Measurements from ENCODE around the gene COMMD10. TPM values are rescaled to one million over a fixed set of nuclear protein-coding genes. Genes with fewer than 3 reads are reported as not detected.

COMMD10 gene
- total RNA-seq, 4 donors from 2014 or later: 14.2 to 113 (median 32.3) TPM

DNA sequence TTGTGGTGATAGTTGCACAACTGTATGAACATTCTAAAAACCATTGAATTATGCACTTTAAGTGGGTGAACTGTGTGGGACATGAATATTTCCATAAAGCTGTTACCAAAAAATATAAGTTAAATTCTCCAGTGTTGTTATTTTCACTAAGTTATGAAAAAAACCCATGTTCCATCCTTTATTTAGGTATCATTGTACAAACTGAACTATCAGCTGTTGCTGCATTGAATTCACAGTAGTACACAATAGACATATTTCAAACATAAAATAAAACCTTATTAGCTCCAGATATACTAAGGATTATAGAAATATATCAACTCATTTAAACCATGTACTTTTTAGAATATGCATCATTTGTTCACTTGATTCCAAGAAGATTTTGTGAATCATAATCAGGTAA is 192.1 kb downstream of the COMMD10 start:
- no peak for TF ChIP-seq POLR2A (IDR thresholded peaks at IDR 0.05)
- H3K4me3 ChIP-seq: no peak overlapping the region
- H3K36me3 ChIP-seq: no peaks in the 10 kb centered on the region
- H3K27me3 ChIP-seq: no peaks in the 10 kb centered on the region
- DNase-seq: no peak
- H3K4me1 ChIP-seq: no peaks in the 10 kb centered on the region
- H3K27ac ChIP-seq: no peak overlapping the region
- peaks cover 0 to 13% (median 0%) of the 10 kb centered on the region in 4 donors for H3K9me3 ChIP-seq

DNA sequence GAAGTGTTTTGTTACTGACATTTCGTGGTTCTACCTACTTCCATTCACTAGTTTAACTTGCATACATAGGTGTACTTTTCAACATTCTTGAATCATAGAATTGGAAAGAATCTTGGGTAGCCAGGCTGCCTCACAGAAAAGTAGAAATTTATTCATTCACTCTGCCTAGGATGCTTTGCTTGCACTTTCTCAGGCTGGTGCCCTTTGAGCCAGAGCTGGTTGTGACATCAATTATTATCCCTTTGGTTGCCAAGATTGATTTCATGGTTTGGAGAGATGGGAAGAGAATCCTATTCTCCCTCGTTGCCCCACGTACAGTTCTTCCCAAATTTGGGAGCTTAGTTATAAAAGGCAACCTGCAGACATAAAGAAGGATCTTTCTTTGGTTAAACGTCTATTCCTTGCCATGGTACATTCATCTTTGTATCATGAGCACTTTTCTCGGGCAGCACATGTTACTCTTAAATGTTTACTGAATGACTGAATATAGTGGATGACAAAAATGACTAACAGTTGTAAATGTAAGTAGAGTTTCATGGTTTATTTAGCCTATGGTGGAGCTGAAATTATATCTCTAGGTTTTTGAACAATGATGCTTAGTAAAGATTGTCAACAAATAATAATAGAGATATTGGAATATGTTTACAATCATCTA is 195.5 kb downstream of the COMMD10 start:
- Histone ChIP-seq H3K9me3 (peaks cover 0 to 13% (median 0%) of the 10 kb centered on the region in 4 donors), H3K4me3 (no peak overlapping the region), H3K4me1 (no peaks in the 10 kb centered on the region), H3K27me3 (no peaks in the 10 kb centered on the region), H3K27ac (no peak overlapping the region), H3K36me3 (no peaks in the 10 kb centered on the region)
- DNase-seq: no peak
- TF ChIP-seq, protein P1, sequence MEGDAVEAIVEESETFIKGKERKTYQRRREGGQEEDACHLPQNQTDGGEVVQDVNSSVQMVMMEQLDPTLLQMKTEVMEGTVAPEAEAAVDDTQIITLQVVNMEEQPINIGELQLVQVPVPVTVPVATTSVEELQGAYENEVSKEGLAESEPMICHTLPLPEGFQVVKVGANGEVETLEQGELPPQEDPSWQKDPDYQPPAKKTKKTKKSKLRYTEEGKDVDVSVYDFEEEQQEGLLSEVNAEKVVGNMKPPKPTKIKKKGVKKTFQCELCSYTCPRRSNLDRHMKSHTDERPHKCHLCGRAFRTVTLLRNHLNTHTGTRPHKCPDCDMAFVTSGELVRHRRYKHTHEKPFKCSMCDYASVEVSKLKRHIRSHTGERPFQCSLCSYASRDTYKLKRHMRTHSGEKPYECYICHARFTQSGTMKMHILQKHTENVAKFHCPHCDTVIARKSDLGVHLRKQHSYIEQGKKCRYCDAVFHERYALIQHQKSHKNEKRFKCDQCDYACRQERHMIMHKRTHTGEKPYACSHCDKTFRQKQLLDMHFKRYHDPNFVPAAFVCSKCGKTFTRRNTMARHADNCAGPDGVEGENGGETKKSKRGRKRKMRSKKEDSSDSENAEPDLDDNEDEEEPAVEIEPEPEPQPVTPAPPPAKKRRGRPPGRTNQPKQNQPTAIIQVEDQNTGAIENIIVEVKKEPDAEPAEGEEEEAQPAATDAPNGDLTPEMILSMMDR (IDR thresholded peaks at IDR 0.05): no peak
- no peak for TF ChIP-seq POLR2A (IDR thresholded peaks at IDR 0.05)

- Histone ChIP-seq H3K4me1 (no peaks in the 10 kb centered on the region), H3K9me3 (peaks cover 0 to 8% (median 0%) of the 10 kb centered on the region in 4 donors), H3K27me3 (no peaks in the 10 kb centered on the region), H3K36me3 (no peaks in the 10 kb centered on the region), H3K4me3 (no peak overlapping the region), H3K27ac (no peak overlapping the region)
- TF ChIP-seq POLR2A (IDR thresholded peaks at IDR 0.05): no peak
- TF ChIP-seq, protein P1 (IDR thresholded peaks at IDR 0.05): no peak
- no peak for DNase-seq
These were observed 196.5 kb downstream of the COMMD10 start for GRCh38 chr5:116281309-116281708.

GRCh38 chr5:116288524-116288923 is 203.7 kb downstream of the COMMD10 start:
- DNase-seq: no peak
- no peaks in the 10 kb centered on the region for H3K4me1 ChIP-seq
- no peak overlapping the region for H3K27ac ChIP-seq
- H3K9me3 ChIP-seq: peaks cover 0 to 5% (median 0%) of the 10 kb centered on the region in 4 donors
- no peaks in the 10 kb centered on the region for H3K36me3 ChIP-seq
- no peaks in the 10 kb centered on the region for H3K27me3 ChIP-seq
- no peak for TF ChIP-seq POLR2A (IDR thresholded peaks at IDR 0.05)
- TF ChIP-seq, protein P1 (IDR thresholded peaks at IDR 0.05): no peak
- H3K4me3 ChIP-seq: no peak overlapping the region

GRCh38 chr5:116289276-116289675 is 204.5 kb downstream of the COMMD10 start:
- Histone ChIP-seq H3K36me3 (no peaks in the 10 kb centered on the region), H3K27ac (no peak overlapping the region), H3K4me1 (no peaks in the 10 kb centered on the region), H3K9me3 (peaks cover 0 to 5% (median 0%) of the 10 kb centered on the region in 4 donors), H3K4me3 (no peak overlapping the region), H3K27me3 (no peaks in the 10 kb centered on the region)
- no peak for TF ChIP-seq POLR2A (IDR thresholded peaks at IDR 0.05)
- TF ChIP-seq, protein P1 (IDR thresholded peaks at IDR 0.05): no peak
- no peak for DNase-seq

- no peaks in the 10 kb centered on the region for H3K4me1 ChIP-seq
- H3K36me3 ChIP-seq: no peaks in the 10 kb centered on the region
- no peak overlapping the region for H3K4me3 ChIP-seq
- TF ChIP-seq POLR2A (IDR thresholded peaks at IDR 0.05): no peak
- H3K9me3 ChIP-seq: peaks cover 0 to 5% (median 0%) of the 10 kb centered on the region in 4 donors
- H3K27me3 ChIP-seq: no peaks in the 10 kb centered on the region
- H3K27ac ChIP-seq: no peak overlapping the region
- DNase-seq: no peak
These were observed 206.4 kb downstream of the COMMD10 start for GRCh38 chr5:116291271-116291670.

All from Peyer's patch (tissue), 4 donors.